Stimulated activated CD8-positive, alpha-beta memory T cell treated with anti-CD3 and anti-CD28 coated beads, Interleukin-7, amount 100 ng/mL, for 1 hour (primary cell): ENCODE results near the gene TCP11L1.

Experiments
- DNase-seq, 2 donors: peaks; one replicate each; pipeline ENCODE4 v3.0.0-alpha.2; 2020; ENCODE audit warnings: low read depth in 2 of 2

TCP11L1 gene

GRCh38 chr11:33039274-33040032 lies at the start of gene TCP11L1:
TSS of gene TCP11L1 (plus strand) at chr11:33039572. CDS start at chr11:33043774, 4,202 bp downstream.
- peak; percentile 61 to 64 for DNase-seq

DNA sequence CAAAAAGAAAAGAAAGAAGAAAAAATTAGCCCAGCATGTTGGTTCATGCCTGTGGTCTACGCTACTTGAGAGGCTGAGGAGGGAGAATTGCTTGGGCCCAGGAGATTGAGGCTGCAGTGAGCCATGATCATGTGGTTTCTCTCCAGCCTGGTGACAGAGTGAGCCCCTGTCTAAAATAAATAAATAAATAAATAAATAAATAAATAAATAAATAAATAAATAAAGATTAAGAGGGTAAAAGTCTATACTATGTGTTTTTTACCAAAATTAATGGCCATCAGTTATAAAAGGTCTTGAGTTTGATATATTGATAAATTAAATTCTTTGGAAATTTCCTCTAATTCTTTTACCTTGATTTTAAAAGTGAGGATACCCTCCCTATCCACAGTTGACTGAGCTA lies 48.9 kb upstream of the TCP11L1 start:
- DNase-seq, result no peak

GRCh38 chr11:32991427-32991826 lies 47.9 kb upstream of the TCP11L1 start:
- no peak for DNase-seq

DNA sequence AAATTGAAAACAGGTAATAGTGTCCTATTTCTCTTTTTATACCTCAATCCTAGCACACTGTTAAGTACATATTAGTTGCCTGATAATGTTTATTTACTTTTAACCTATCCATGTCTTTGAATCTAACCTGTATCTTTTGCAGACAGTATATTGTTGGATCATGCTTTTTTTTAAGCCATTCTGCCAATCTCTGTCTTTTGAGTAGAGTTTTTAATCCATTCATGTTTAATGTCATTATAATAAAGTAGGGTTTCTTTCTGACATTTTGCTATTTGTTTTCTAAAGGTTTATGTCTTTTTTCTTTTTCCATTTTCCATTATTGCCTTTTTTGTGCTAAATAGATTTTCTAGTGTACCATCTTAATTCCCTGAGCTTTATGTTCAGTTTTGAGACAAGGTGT lies 47.5 kb upstream of the TCP11L1 start:
- no peak for DNase-seq

- DNase-seq, result no peak
These were observed 39.2 kb upstream of the TCP11L1 start for GRCh38 chr11:33000181-33000580.

DNA sequence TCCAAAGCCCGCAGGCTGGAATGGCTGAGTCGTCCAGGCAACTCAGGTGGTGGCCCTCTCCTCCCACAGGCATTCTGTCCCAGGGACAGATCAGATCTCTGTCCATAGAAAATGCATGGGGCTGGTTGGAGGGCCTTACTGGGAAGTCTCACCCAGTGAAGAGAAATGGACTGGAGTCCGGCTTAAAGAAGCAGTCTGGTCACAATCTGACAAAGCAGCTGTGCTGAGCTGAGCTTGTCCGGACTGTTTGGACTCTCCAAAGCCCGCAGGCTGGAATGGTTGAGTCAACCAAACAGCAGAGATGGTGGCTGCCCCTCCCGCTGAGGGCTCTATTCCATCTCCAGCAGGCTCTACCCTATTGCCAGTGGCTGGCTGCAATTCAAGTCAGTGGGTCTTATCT lies 38.1 kb upstream of the TCP11L1 start:
- no peak for DNase-seq

GRCh38 chr11:33001751-33002542 lies 37.4 kb upstream of the TCP11L1 start:
- DNase-seq, result no peak

DNA sequence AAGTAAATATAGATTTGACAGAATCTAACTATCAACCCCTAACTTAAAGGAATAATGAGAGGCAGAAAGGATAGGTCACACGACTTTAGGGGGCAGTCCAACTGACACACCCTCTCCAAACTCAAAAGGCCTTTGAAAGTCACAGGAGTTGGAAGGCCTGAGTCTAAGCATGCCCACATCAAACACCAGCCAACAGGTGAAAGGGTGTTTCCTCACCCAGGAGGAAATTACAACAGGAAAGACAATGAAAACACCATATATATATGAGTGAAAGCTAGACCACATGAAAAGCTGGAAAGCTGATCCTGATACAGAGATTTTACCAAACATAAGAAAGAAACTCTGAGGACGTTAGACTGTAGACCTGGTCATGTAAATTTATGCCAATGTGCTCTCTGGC lies 34.2 kb upstream of the TCP11L1 start:
- DNase-seq, result no peak

- DNase-seq, result no peak
These were observed 33.4 kb upstream of the TCP11L1 start for GRCh38 chr11:33006010-33006409.

DNA sequence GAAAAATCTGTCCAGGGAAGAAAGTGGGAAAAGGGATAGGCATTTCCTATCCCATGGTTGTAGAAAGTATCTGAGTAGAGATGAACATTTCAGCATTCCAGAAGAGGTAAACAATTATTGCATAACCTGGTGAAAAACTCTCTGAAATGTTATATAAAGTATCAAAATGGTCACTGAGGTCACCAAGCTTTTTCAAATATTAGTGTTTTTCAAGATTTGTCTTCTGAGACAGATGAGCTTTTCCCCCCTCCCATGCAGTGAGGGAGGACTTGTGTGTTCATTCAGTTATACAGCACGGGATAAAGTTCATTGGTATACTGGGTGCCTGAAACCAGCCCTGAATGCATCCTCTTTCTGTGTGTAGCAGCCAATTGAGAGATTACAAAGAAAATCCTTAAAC lies 25.6 kb upstream of the TCP11L1 start:
- no peak for DNase-seq

DNA sequence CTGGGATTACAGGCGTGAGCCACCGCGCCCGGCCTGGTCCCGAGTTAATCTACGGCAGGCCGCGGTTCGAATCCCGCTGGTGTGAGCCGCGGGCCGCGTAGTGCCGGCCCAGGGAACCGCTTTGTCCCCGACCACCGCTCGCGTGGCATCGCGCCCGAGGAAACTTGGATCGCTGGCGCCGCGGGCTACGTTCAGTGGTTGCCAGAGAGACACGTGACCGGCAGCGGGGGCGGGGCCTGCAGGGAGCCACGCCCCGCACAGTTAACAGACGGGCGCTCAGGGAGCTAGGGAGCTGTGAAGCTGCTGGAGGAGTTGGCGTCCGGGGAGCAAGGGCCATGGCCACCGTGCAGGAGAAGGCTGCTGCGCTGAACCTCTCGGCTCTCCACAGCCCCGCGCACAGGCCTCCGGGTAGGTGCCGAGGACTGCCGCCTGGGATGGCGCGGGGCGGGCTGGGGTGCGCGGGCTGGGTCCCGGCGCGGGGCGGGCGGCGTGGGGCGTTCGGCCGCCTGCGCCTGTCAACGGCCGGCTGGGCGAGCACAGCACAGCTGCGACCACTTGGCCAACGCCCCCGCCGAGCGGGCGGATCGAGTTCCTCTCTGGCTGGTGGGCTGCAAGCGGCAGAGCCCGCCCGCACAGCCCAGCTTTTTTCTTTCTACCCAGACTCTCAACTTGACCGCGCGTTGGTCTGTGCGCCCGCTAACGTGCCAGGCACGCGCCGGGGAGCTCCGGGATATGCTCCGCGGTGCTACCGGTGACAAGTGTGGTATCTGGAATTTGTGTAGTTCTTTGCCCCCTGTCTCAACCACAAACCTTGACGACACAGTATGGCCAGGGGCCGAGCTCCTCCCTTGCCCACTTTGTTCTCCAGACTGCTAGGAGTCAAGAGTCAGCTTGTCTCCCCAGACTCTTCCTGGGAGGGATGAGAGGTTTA lies 23.5 kb upstream of the TCP11L1 start, which contains the start of gene DEPDC7:
Gene DEPDC7 (plus strand): TSS at position 258 of the 931 bp plus-strand sequence. CDS start 78 bp downstream, at position 336.
- peak; percentile 47 to 60 for DNase-seq

GRCh38 chr11:33016654-33017053 lies 22.7 kb upstream of the TCP11L1 start:
- no peak for DNase-seq

GRCh38 chr11:33017478-33017877 lies 21.9 kb upstream of the TCP11L1 start:
- no peak for DNase-seq

DNA sequence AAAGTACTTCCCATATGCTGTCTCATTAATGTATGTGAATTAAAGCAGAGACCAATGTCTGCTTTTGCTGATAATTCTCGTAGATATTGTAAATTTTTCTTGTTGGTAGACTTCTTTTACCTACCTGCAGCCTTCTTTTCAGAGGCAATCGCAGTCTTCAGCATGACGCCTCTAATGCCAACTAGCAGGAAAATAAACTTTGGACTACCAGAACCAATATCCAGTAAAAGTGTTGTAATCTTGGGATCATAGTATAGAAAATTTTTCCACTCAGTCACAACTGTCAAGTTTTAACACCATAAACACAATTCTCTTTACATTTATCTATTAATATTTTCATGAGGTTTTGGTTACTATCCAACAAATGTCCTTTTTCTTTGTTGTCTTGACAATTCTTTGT lies 21.4 kb upstream of the TCP11L1 start:
- DNase-seq, result no peak

DNA sequence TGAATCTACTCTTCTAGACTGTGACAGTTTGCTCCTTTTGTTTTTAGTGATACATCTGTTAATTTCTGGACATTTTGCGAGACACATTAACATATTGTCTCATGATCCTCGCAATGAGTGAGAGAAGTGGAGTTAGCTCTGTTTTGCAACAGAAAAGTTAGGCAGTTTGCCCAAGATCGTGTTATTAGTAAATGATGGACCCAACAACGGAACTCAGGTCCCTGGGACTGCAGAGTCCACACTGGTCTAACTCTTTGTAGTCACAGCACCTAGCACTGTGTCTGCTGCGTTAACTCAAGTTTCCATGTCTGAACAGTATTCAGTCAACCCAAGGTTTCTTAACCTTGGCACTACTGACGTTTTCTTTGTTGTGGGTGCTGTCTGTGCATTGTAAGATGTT lies 20.5 kb upstream of the TCP11L1 start:
- no peak for DNase-seq

- no peak for DNase-seq
These were observed 17.9 kb upstream of the TCP11L1 start for GRCh38 chr11:33021501-33021900.

GRCh38 chr11:33021937-33022336 lies 17.4 kb upstream of the TCP11L1 start:
- no peak for DNase-seq

DNA sequence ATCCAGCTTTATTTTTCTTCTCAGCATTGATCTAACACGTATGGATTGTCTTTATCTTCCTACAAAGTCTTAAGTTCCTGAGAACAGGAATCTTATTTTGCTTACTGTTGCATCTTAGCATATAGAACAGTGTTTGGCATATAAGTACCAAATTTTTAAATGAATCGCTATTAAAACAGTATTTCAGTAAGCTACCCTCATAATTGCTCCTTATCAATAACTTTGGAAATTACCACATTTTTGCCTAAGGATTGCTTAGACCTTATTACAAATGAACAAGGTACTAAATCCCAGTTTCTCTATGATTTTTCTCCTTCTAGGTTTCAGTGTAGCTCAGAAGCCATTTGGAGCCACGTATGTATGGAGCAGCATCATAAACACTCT lies 14.0 kb upstream of the TCP11L1 start:
- DNase-seq, result no peak

- no peak for DNase-seq
These were observed 12.1 kb upstream of the TCP11L1 start for GRCh38 chr11:33027233-33027632.

GRCh38 chr11:33027846-33028536 lies 11.4 kb upstream of the TCP11L1 start:
- DNase-seq, result no peak

- DNase-seq, result no peak
These were observed 10.8 kb upstream of the TCP11L1 start for GRCh38 chr11:33028537-33028914.
